Ovary (tissue), 9 donors: Measurements from ENCODE around the gene CACNB4. TPM values are rescaled to one million over a fixed set of nuclear protein-coding genes. Genes with fewer than 3 reads are reported as not detected.

Source experiments
- DNase-seq, 5 donors: peaks; one replicate each; pipeline ENCODE4 v3.0.0-alpha.2; 2019 to 2020
- H3K27ac ChIP-seq, 2 donors: fragments of 200-600 bp; one replicate each; pipeline versions ENCODE4 v1.5.1 to v1.8.0; 2019 to 2022
- H3K27me3 ChIP-seq: fragments of 200-600 bp; one replicate; pipeline ENCODE4 v1.8.0; 2022
- H3K36me3 ChIP-seq: fragments of 200-600 bp; sonication (generic); one replicate; pipeline ENCODE4 v1.5.1; 2019
- H3K4me1 ChIP-seq: one replicate; pipeline ENCODE4 v1.8.1; 2013; ENCODE audit warnings: mild to moderate bottlenecking, moderate library complexity; ENCODE audit not compliant: insufficient read depth
- H3K4me3 ChIP-seq: fragments of 200-600 bp; sonication (generic); one replicate; pipeline ENCODE4 v1.5.1; 2017
- H3K9me3 ChIP-seq, 2 donors: fragments of 200-600 bp in 1 of 2; sonication (generic) in 1 of 2; one replicate each; pipeline versions ENCODE4 v1.5.1 to v1.8.1; 2013 to 2019; ENCODE audit warnings: mild to moderate bottlenecking in 1 of 2, moderate library complexity in 1 of 2
- EP300 ChIP-seq: sonication (generic); formaldehyde crosslinking; IDR thresholded peaks from one replicate; pipeline ENCODE4 v1.6.1; 2017; ENCODE audit warnings: antibody characterized with exemption
- POLR2A ChIP-seq: fragments of 450-650 bp; IDR thresholded peaks from one replicate; pipeline ENCODE4 v1.6.1; 2017; ENCODE audit warnings: antibody characterized with exemption, mild to moderate bottlenecking, moderate library complexity
- WGBS, 3 donors: extraction: QIAGEN DNeasy Blood & Tissue Kit in 1 of 3; methylation state at CpG; one replicate each; pipeline versions ENCODE4 v1.1.5 to v1.1.7; 2013 to 2017; 5-methylcytosine and 5-hydroxymethylcytosine counted together
- intact Hi-C, 4 donors: fragments of 100-400 bp; cut with DNase I; formaldehyde crosslinking; loops; one replicate each; pipeline versions ENCODE4 v1.11.0 to v1.15.1; 2022 to 2023
- polyA plus RNA-seq, 2 donors: library from polyadenylated mRNA; stranded (reverse); fragments of 200-250 nt in 1 of 2; fragments of 350-450 nt in 1 of 2; fragmentation: Illumina TruSeq in 1 of 2; extraction: RNeasy Lipid Tissue Mini Kit (QIAGEN cat#74804) in 1 of 2; gene quantifications; one replicate each; pipeline ENCODE4 v1.2.3, GENCODE V29; 2013 to 2014
- small RNA-seq: library from RNA; depleted of rRNA; stranded (forward); fragments of <200 nt; gene quantifications from one replicate; pipeline ENCODE3, GENCODE V24; 2016
- total RNA-seq, 7 donors: library from RNA; depleted of rRNA in 2 of 7; stranded (reverse); fragments of >200 nt in 2 of 7; fragmentation: NEBNext Ultra II Directional in 3 of 7; extraction: Animal tissue kit (Norgen Biotek cat#: 25700) in 3 of 7; gene quantifications; one replicate each; pipeline versions ENCODE4 v1.1.0 to v1.2.4, GENCODE V29; 2016 to 2023
- TF ChIP-seq, protein P1 (sequence below), 3 donors: fragments of 450-650 bp in 2 of 3; fragments of 200-600 bp in 1 of 3; IDR thresholded peaks; one replicate each; pipeline versions ENCODE4 v1.5.1 to v1.8.0; 2016 to 2022; ENCODE audit warnings: antibody characterized with exemption in 3 of 3, mild to moderate bottlenecking in 1 of 3
- donor health status: DM: no; HTN: no; CAD: no; lungs with moderate emphysema.
- donor health status: DM: no; HTN: no; CAD: no.
- donor health status: Bipolar disorder and iron deficiency.
- donor health status: DM: yes; HTN: yes; CAD: no.
- donor health status: DM: no; HTN: no; CAD: no.
- donor health status: DM: yes; HTN: yes; CAD: no.

CACNB4 gene
- total and polyA plus RNA-seq, 9 donors = 0.23 to 1.9 (median 1.0) TPM

DNA sequence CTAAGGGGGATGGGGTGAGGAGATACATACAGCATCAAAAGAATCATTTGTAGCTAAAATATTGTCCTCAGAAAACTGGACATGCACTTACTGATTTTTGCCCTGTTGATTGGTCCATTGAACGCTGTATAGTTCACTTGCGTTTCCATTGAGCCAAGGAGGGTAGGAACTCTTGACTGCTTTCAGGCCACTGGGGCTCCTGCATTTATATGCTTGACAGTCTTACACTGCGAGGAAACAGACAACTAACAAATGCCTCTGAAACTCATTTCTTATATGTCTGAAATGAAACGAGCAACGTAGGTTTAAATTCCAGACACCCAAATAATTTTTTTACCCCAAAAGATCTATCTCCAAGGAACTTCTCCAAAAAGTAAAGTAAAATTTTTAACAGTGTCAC lies 312.8 kb downstream of the CACNB4 start:
- Histone ChIP-seq H3K9me3 (no peaks in the 10 kb centered on the region), H3K27me3 (no peaks in the 10 kb centered on the region), H3K36me3 (no peaks in the 10 kb centered on the region), H3K27ac (no peak overlapping the region), H3K4me3 (no peak overlapping the region), H3K4me1 (no peaks in the 10 kb centered on the region)
- intact Hi-C loops = no loop called here
- no peak for TF ChIP-seq EP300
- no peak for TF ChIP-seq POLR2A
- DNase-seq = no peak
- 96 to 97% (median 97%) methylated on average over 5 of the region's 5 CpGs for WGBS, 3 donors

DNA sequence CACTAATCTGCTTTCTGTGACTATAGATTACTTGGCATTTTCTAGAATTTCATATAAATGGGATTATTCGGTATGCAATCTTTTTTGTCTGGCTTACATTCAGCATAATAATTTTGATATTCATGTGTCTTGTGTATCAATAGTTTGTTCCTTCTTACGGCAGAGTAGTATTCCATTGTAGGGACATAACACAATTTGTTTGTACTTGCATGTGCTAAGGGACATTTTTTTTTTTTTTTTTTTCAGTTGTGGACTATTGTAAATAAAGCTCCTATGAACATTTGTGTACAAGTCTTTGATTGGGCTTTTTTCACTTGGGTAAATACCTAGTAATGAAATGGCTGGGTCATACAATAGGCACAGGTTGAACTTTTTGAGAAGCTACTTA lies 315.7 kb downstream of the CACNB4 start:
- H3K4me1 ChIP-seq = no peaks in the 10 kb centered on the region
- H3K36me3 ChIP-seq = no peaks in the 10 kb centered on the region
- no peaks in the 10 kb centered on the region for H3K27me3 ChIP-seq
- intact Hi-C loops = no loop called here
- TF ChIP-seq POLR2A = no peak
- TF ChIP-seq, protein P1, sequence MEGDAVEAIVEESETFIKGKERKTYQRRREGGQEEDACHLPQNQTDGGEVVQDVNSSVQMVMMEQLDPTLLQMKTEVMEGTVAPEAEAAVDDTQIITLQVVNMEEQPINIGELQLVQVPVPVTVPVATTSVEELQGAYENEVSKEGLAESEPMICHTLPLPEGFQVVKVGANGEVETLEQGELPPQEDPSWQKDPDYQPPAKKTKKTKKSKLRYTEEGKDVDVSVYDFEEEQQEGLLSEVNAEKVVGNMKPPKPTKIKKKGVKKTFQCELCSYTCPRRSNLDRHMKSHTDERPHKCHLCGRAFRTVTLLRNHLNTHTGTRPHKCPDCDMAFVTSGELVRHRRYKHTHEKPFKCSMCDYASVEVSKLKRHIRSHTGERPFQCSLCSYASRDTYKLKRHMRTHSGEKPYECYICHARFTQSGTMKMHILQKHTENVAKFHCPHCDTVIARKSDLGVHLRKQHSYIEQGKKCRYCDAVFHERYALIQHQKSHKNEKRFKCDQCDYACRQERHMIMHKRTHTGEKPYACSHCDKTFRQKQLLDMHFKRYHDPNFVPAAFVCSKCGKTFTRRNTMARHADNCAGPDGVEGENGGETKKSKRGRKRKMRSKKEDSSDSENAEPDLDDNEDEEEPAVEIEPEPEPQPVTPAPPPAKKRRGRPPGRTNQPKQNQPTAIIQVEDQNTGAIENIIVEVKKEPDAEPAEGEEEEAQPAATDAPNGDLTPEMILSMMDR (IDR thresholded peaks at IDR 0.05) = no peak
- no peak for TF ChIP-seq EP300
- DNase-seq = no peak
- 96 to 97% (median 96%) methylated on average over 2 of the region's 2 CpGs for WGBS, 3 donors
- no peak overlapping the region for H3K27ac ChIP-seq
- no peaks in the 10 kb centered on the region for H3K9me3 ChIP-seq
- H3K4me3 ChIP-seq = no peak overlapping the region

Small RNA genes within 50 kb of the gene (small RNA-seq; reads per million reads assigned to genes)
- not detected for gene RPL30P2

Other genes with a start within 250 kb of the CACNB4 start
- gene STAM2, start 76.7 kb upstream of the CACNB4 start, total RNA-seq = 10 to 100 TPM; 29.6 to 40.0 (median 33.9) TPM
- 10 to 100 TPM in 1 of 2 donors, 1 to 10 TPM in 1; 9.5 to 21.0 TPM for gene STAM2, start 76.7 kb upstream of the CACNB4 start, polyA plus RNA-seq
- gene FMNL2, start 236.1 kb upstream of the CACNB4 start, total RNA-seq = 10 to 100 TPM; 30.3 to 89.1 (median 53.6) TPM
- gene FMNL2, start 236.1 kb upstream of the CACNB4 start, polyA plus RNA-seq = 10 to 100 TPM; 37.9 to 42.0 TPM